ENCODE data around the gene RIMS4. TPM values are rescaled to one million over a fixed set of nuclear protein-coding genes. Genes with fewer than 3 reads are reported as not detected.

Gene RIMS4
- total and polyA plus RNA-seq, 2 of the 8 experiments (the other 6 are each of a cell fraction or from before 2014, with no cell fraction given), result 13.3 to 44.2 TPM

DNA sequence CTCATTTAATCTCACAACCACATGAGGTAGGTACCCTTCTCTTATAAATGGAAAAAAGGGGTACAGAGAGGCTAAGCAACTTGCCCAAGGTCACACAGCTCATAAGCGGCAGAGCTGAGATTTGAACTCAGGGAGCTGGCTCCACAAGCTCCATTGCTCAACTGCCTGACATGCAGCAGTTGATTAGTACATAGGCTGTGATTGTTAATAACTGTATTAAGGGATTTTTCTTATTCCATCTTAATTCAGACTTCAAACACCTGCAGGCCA, 88.6 kb downstream of the RIMS4 start:
- WGBS, 2 experiments (ENCODE audit: extremely low coverage in 1 of 2, insufficient coverage in 1 of 2, insufficient read length in 1 of 2, insufficient replicate concordance in 2 of 2, low coverage in 1 of 2, low lambda C conversion rate in 2 of 2, missing lambda C conversion rate in 1 of 2), result 88% methylated on average over 1 of the region's 1 CpG; no CpG with 5 or more reads in 1 of the 2 experiments

More for the DNA sequence above, 88.6 kb downstream of the RIMS4 start:
- Histone ChIP-seq H3K4me3 (ENCODE audit: extremely low read depth in 1 of 4, insufficient read depth in 2 of 4, low read depth in 3 of 4, low read length in 4 of 4) (no peak overlapping the region), H3K79me2 (ENCODE audit: control insufficient read depth in 1 of 2, insufficient read depth in 2 of 2, low read length in 2 of 2) (no peaks in the 10 kb centered on the region), H2BK15ac (ENCODE audit: low read length) (no peak overlapping the region), H3K27ac (ENCODE audit: low read depth, low read length) (no peak overlapping the region), H4K8ac (ENCODE audit: extremely low read depth, insufficient read depth, low read length) (no peak overlapping the region), H2BK20ac (ENCODE audit: low read length) (no peak overlapping the region), H3K23me2 (ENCODE audit: low read depth, low read length) (no peaks in the 10 kb centered on the region), H4K5ac (ENCODE audit: insufficient read length, low read depth, low read length) (no peak overlapping the region), H3K4me2 (ENCODE audit: insufficient read depth in 1 of 2, low read depth in 2 of 2, low read length in 2 of 2) (no peak overlapping the region), H3K9ac (replicated peaks in 1 of 4; ENCODE audit: extremely low read depth in 1 of 4, low read depth in 3 of 4, low read length in 3 of 4) (no peak overlapping the region), H3K18ac (ENCODE audit: extremely low read depth, low read length) (no peak overlapping the region), H3K56ac (replicated peaks; ENCODE audit: insufficient read length, low read depth, low read length) (no peak overlapping the region), H2BK12ac (ENCODE audit: low read depth, low read length) (no peak overlapping the region), H3K27me3 (replicated peaks in 1 of 4; ENCODE audit: control insufficient read depth in 3 of 4, extremely low read depth in 1 of 4, insufficient read depth in 3 of 4, low read length in 3 of 4) (no peaks in the 10 kb centered on the region), H2BK120ac (replicated peaks; ENCODE audit: low read depth, low read length) (no peak overlapping the region), H3K23ac (ENCODE audit: insufficient read length) (no peak overlapping the region), H3K9me3 (ENCODE audit: insufficient read depth in 2 of 2, low read depth in 1 of 2, low read length in 1 of 2) (no peaks in the 10 kb centered on the region), H4K91ac (replicated peaks; ENCODE audit: insufficient read length, low read length) (no peak overlapping the region), H3K14ac (ENCODE audit: insufficient read length) (no peak overlapping the region), H2AFZ (ENCODE audit: low read length) (no peak overlapping the region), H2AK5ac (ENCODE audit: low read depth, low read length) (no peak overlapping the region), H3K79me1 (ENCODE audit: low read depth, low read length) (no peaks in the 10 kb centered on the region), H4K20me1 (replicated peaks in 1 of 2; ENCODE audit: control insufficient read depth in 1 of 2, insufficient read depth in 2 of 2, low read length in 2 of 2) (no peaks in the 10 kb centered on the region), H2BK5ac (ENCODE audit: low read depth, low read length) (no peak overlapping the region), H3K36me3 (ENCODE audit: control insufficient read depth in 2 of 4, insufficient read depth in 4 of 4, low read length in 3 of 4) (no peaks in the 10 kb centered on the region), H3K4ac (replicated peaks; ENCODE audit: insufficient read length, low read depth, low read length) (no peak overlapping the region), H3K4me1 (replicated peaks in 1 of 4; ENCODE audit: control insufficient read depth in 3 of 4, insufficient read depth in 4 of 4, low read length in 3 of 4) (peaks cover 0 to 4% (median 1%) of the 10 kb centered on the region in 4 experiments; a peak in 3 of 7 replicates)
- POLR2A ChIA-PET (ENCODE audit: partially characterized antibody), result no interaction called here
- CTCF ChIA-PET (ENCODE audit: partially characterized antibody), result interaction anchor here (1.0 to 20.4 kb wide), 6 partner anchors 10 to 72 kb away, joined by 3 to 180 read pairs (median 24); no protein-coding TSS in a partner anchor
- TF ChIP-seq SUZ12 (IDR thresholded peaks at IDR 0.05; ENCODE audit: low read length) (no peak), POU5F1 (IDR thresholded peaks at IDR 0.05; ENCODE audit: low read depth, low read length) (no peak), GTF2F1 (IDR thresholded peaks at IDR 0.05; ENCODE audit: borderline replicate concordance, low read depth, low read length) (no peak), NRF1 (IDR thresholded peaks at IDR 0.05; ENCODE audit: low read depth, low read length) (no peak), EGR1 (IDR thresholded peaks at IDR 0.05; ENCODE audit: borderline replicate concordance, low read depth, low read length) (no peak), MAFK (IDR thresholded peaks at IDR 0.05; ENCODE audit: low read depth, low read length) (no peak), EP300 (IDR thresholded peaks at IDR 0.05; ENCODE audit: borderline replicate concordance in 1 of 2, low read depth in 2 of 2, low read length in 2 of 2) (no peak), CEBPB (IDR thresholded peaks at IDR 0.05; ENCODE audit: low read depth, low read length) (no peak), BCL11A (IDR thresholded peaks at IDR 0.05; ENCODE audit: low read depth in 2 of 2, low read length in 2 of 2) (no peak), TAF1 (IDR thresholded peaks at IDR 0.05; ENCODE audit: low read depth, low read length) (no peak)
- DNase-seq (ENCODE audit: low read depth in 1 of 2, low spot score in 2 of 2) (no peak), FAIRE-seq (no peak)

Measured in H1 (cell line).